C4-2B (cell line): ENCODE results near the gene FH.
A peak's percentile ranks its signal among the peaks of the same experiment; 100 is the strongest.

Source experiments
- H3K27ac ChIP-seq: fragments of 450-650 bp; 2 replicates; pipeline ENCODE4 v1.5.1; 2017
- CTCF ChIP-seq: fragments of 450-650 bp; conservative IDR thresholded peaks from 2 replicates; pipeline ENCODE4 v1.5.1; 2017; ENCODE audit warnings: mild to moderate bottlenecking
- ZFX ChIP-seq: fragments of 450-650 bp; IDR thresholded peaks from 2 replicates; pipeline ENCODE4 v1.6.1; 2017

The FH gene

GRCh38 chr1:241533326-241534115 lies 14.0 kb upstream of the FH start:
- no peak overlapping the region for H3K27ac ChIP-seq

GRCh38 chr1:241532864-241533263 lies 13.3 kb upstream of the FH start:
- TF ChIP-seq ZFX (no peak), CTCF (no peak)
- no peak overlapping the region for H3K27ac ChIP-seq

More at GRCh38 chr1:241533326-241534115, 14.0 kb upstream of the FH start:
- TF ChIP-seq ZFX = no peak
- no peak for TF ChIP-seq CTCF

GRCh38 chr1:241532162-241532531 lies 12.6 kb upstream of the FH start, which contains the start of gene KMO:
Gene KMO (plus strand): TSS chr1:241532378. CDS start chr1:241532445, 67 bp downstream.
- no peak within 1 kb of the TSS for H3K27ac ChIP-seq

GRCh38 chr1:241531195-241532161 lies 11.9 kb upstream of the FH start:
- no peak for TF ChIP-seq ZFX
- TF ChIP-seq CTCF = peak; percentile 84
- H3K27ac ChIP-seq = no peak overlapping the region

More at GRCh38 chr1:241532162-241532531, 12.6 kb upstream of the FH start, which contains the start of gene KMO:
- no peak for TF ChIP-seq CTCF
- TF ChIP-seq ZFX = no peak

- TF ChIP-seq CTCF = no peak
- no peak for TF ChIP-seq ZFX
- H3K27ac ChIP-seq = no peak overlapping the region
These were observed 7.6 kb upstream of the FH start for GRCh38 chr1:241527146-241527545.

GRCh38 chr1:241525026-241525425 lies 5.5 kb upstream of the FH start:
- no peak for TF ChIP-seq ZFX
- no peak overlapping the region for H3K27ac ChIP-seq

GRCh38 chr1:241521718-241522117 lies 2.2 kb upstream of the FH start:
- no peak overlapping the region for H3K27ac ChIP-seq

More at GRCh38 chr1:241521718-241522117, 2.2 kb upstream of the FH start:
- no peak for TF ChIP-seq CTCF
- TF ChIP-seq ZFX = no peak
